HUES48 (cell line): ENCODE measurements around the gene LRP1B.

ENCODE experiments used
- H3K27ac ChIP-seq: one replicate; pipeline ENCODE4 v1.7.0; 2013; ENCODE audit warnings: low read depth, low read length, inconsistent platforms
- H3K27me3 ChIP-seq: 2 replicates; pipeline ENCODE4 v1.6.1; 2013; ENCODE audit warnings: mild to moderate bottlenecking, low read length; ENCODE audit not compliant: control insufficient read depth, insufficient read depth
- H3K36me3 ChIP-seq: 2 replicates; pipeline ENCODE4 v1.6.1; 2013; ENCODE audit warnings: low read length; ENCODE audit not compliant: control insufficient read depth, insufficient read depth
- H3K4me1 ChIP-seq: 2 replicates; pipeline ENCODE4 v1.6.1; 2013; ENCODE audit warnings: mild to moderate bottlenecking, low read length; ENCODE audit not compliant: control insufficient read depth, insufficient read depth
- H3K4me3 ChIP-seq: 2 replicates; pipeline ENCODE4 v1.5.1; 2013; ENCODE audit warnings: mild to moderate bottlenecking, low read depth, low read length
- H3K9ac ChIP-seq: 2 replicates; pipeline ENCODE4 v1.6.1; 2013; ENCODE audit warnings: mild to moderate bottlenecking, low read depth, low read length, moderate library complexity
- H3K9me3 ChIP-seq: 2 replicates; pipeline ENCODE4 v1.6.1; 2013; ENCODE audit warnings: low read length; ENCODE audit not compliant: control insufficient read depth, insufficient read depth

LRP1B gene

GRCh38 chr2:141930803-141931202 is 200.0 kb downstream of the LRP1B start:
- Histone ChIP-seq H3K4me1 (no peaks in the 10 kb centered on the region), H3K4me3 (no peak overlapping the region), H3K36me3 (no peaks in the 10 kb centered on the region), H3K9me3 (no peaks in the 10 kb centered on the region), H3K9ac (no peak overlapping the region), H3K27me3 (no peaks in the 10 kb centered on the region), H3K27ac (no peak overlapping the region)

- Histone ChIP-seq H3K36me3 (no peaks in the 10 kb centered on the region), H3K27me3 (no peaks in the 10 kb centered on the region), H3K9me3 (no peaks in the 10 kb centered on the region), H3K9ac (no peak overlapping the region), H3K27ac (no peak overlapping the region), H3K4me1 (no peaks in the 10 kb centered on the region), H3K4me3 (no peak overlapping the region)
These were observed 201.2 kb downstream of the LRP1B start for GRCh38 chr2:141929331-141930252.

- H3K27ac ChIP-seq, result no peak overlapping the region
- H3K36me3 ChIP-seq, result no peaks in the 10 kb centered on the region
- no peaks in the 10 kb centered on the region for H3K9me3 ChIP-seq
- H3K4me1 ChIP-seq, result no peaks in the 10 kb centered on the region
- no peak overlapping the region for H3K9ac ChIP-seq
- H3K4me3 ChIP-seq, result no peak overlapping the region
- no peaks in the 10 kb centered on the region for H3K27me3 ChIP-seq
These were observed 202.3 kb downstream of the LRP1B start for GRCh38 chr2:141928476-141928875.

GRCh38 chr2:141927536-141927935 is 203.3 kb downstream of the LRP1B start:
- H3K27ac ChIP-seq, result no peak overlapping the region
- no peaks in the 10 kb centered on the region for H3K9me3 ChIP-seq
- H3K9ac ChIP-seq, result no peak overlapping the region
- no peak overlapping the region for H3K4me3 ChIP-seq
- no peaks in the 10 kb centered on the region for H3K4me1 ChIP-seq
- H3K36me3 ChIP-seq, result no peaks in the 10 kb centered on the region
- H3K27me3 ChIP-seq, result no peaks in the 10 kb centered on the region

GRCh38 chr2:141925511-141925910 is 205.3 kb downstream of the LRP1B start:
- Histone ChIP-seq H3K27ac (no peak overlapping the region), H3K27me3 (no peaks in the 10 kb centered on the region), H3K4me3 (no peak overlapping the region), H3K9ac (no peak overlapping the region), H3K4me1 (no peaks in the 10 kb centered on the region), H3K36me3 (no peaks in the 10 kb centered on the region), H3K9me3 (no peaks in the 10 kb centered on the region)

- H3K27ac ChIP-seq, result no peak overlapping the region
- H3K9me3 ChIP-seq, result no peaks in the 10 kb centered on the region
- H3K9ac ChIP-seq, result no peak overlapping the region
- no peaks in the 10 kb centered on the region for H3K36me3 ChIP-seq
- H3K4me1 ChIP-seq, result no peaks in the 10 kb centered on the region
- no peaks in the 10 kb centered on the region for H3K27me3 ChIP-seq
- no peak overlapping the region for H3K4me3 ChIP-seq
These were observed 207.2 kb downstream of the LRP1B start for GRCh38 chr2:141923657-141924056.

- H3K9me3 ChIP-seq, result no peaks in the 10 kb centered on the region
- 0 out of 2 replicates have a peak, but pooled peaks cover 4% of the 10 kb centered on the region for H3K4me1 ChIP-seq
- no peak overlapping the region for H3K27ac ChIP-seq
- H3K36me3 ChIP-seq, result no peaks in the 10 kb centered on the region
- no peaks in the 10 kb centered on the region for H3K27me3 ChIP-seq
- no peak overlapping the region for H3K4me3 ChIP-seq
- no peak overlapping the region for H3K9ac ChIP-seq
These were observed 219.2 kb downstream of the LRP1B start for GRCh38 chr2:141911485-141912066.

GRCh38 chr2:141906678-141907077 is 224.1 kb downstream of the LRP1B start:
- H3K4me3 ChIP-seq, result no peak overlapping the region
- no peaks in the 10 kb centered on the region for H3K27me3 ChIP-seq
- 0 out of 2 replicates have a peak, but pooled peaks cover 4% of the 10 kb centered on the region for H3K4me1 ChIP-seq
- no peak overlapping the region for H3K9ac ChIP-seq
- H3K27ac ChIP-seq, result no peak overlapping the region
- H3K9me3 ChIP-seq, result no peaks in the 10 kb centered on the region
- H3K36me3 ChIP-seq, result no peaks in the 10 kb centered on the region

- Histone ChIP-seq H3K4me3 (no peak overlapping the region), H3K9ac (no peak overlapping the region), H3K27me3 (no peaks in the 10 kb centered on the region), H3K4me1 (peaks cover 5% of the 10 kb centered on the region), H3K9me3 (no peaks in the 10 kb centered on the region), H3K36me3 (no peaks in the 10 kb centered on the region), H3K27ac (no peak overlapping the region)
These were observed 230.0 kb downstream of the LRP1B start for GRCh38 chr2:141900826-141901225.

GRCh38 chr2:141899740-141900139 is 231.1 kb downstream of the LRP1B start:
- Histone ChIP-seq H3K9ac (no peak overlapping the region), H3K27ac (no peak overlapping the region), H3K27me3 (no peaks in the 10 kb centered on the region), H3K4me3 (no peak overlapping the region), H3K36me3 (no peaks in the 10 kb centered on the region), H3K9me3 (no peaks in the 10 kb centered on the region), H3K4me1 (peaks cover 5% of the 10 kb centered on the region)

- Histone ChIP-seq H3K4me3 (no peak overlapping the region), H3K36me3 (no peaks in the 10 kb centered on the region), H3K27ac (no peak overlapping the region), H3K9me3 (no peaks in the 10 kb centered on the region), H3K27me3 (no peaks in the 10 kb centered on the region), H3K9ac (no peak overlapping the region), H3K4me1 (no peaks in the 10 kb centered on the region)
These were observed 241.0 kb downstream of the LRP1B start for GRCh38 chr2:141889788-141890187.
